HG02870 (cell line): ENCODE results near the gene NDST1.

Source experiments
- ATAC-seq: cut with Tn5 transposase; IDR thresholded peaks from one replicate; pipeline ENCODE4 v1.9.1; 2021; ENCODE audit warnings: mild to moderate bottlenecking, moderate library complexity; ENCODE audit not compliant: unreplicated experiment

Gene NDST1

DNA sequence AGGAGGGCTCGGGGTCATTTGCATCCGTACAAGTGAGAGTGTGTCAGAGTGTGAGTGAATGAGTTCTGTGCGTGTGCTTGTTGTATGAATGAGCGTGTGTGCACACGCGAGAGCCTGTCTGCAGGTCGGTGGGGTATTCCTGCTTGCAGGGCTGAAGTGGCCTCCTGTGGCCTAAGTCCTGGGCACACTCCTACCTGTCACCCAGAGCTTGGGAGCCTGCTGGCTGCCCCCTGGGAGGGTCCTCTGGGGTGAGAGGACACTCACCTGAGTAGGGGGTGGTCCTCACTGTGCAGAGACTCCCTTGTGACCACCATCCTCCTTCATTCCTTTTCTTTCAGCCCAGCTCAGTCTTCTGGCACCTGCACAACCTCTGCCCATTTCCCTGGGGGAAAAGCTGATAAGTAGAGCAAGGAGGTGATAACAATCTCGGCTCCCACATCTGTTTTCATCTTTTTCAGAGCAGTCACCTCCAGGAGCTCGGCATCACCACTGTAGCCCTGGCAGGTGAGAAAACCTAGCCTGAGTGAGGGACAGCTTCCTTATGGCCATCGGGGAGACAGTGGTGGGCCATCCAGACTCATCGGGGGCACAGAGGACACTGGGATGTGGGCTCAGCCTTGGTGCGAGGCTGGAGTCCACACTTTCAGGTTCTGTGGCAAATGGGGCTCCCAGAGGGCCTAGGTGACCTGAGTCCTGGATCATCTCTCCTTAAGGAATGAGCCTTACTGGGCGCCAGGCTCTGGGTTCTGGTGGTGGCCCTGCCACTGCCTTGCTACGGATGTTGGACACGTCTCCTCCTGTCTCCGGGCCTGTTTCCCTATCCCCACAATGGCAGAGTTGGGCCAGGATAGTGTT lies 93.8 kb downstream of the NDST1 start:
- ATAC-seq: no peak

DNA sequence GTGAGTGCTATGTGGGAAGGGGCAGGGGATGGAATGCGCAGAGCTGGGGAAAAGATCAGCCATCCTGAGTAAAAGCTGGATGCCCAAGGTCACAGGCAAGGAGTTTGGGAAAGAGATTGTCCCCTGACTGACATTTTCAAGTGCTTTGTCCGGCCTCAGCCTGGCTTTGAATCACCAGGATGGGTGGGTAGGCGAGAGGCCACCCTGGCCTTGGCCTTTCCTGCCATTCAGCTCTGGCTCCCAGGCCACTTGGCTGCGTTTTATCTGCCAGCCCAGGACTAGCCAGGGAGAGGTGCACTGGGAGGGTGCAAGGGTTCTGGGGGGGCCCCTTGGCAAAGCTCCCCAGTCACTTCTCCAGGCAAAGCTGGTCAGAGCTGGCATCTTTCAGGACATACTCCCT lies 95.1 kb downstream of the NDST1 start:
- no peak for ATAC-seq

- ATAC-seq: no peak
Observed at GRCh38 chr5:150603491-150603890, 95.6 kb downstream of the NDST1 start.

DNA sequence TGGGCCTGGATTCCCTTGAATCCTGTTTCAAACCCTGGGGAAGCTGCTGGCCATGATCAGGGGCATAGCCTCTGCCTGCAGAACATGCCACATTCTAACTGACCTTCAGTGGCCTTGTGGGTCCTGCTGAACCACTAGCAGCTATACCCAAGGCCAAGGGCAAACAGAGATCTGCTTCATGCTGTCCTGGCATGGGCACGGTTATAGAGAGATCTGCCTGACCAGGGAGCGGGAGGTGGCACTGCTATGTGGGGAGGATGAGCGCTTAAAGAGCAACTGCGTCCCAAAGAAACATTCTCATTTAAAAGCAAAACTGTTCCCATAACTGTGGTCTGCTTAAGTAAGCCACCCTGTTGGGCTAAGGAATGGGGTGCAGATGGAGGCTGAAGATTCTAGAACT lies 96.1 kb downstream of the NDST1 start:
- ATAC-seq: no peak

GRCh38 chr5:150604894-150605440 lies 97.0 kb downstream of the NDST1 start:
- no peak for ATAC-seq

DNA sequence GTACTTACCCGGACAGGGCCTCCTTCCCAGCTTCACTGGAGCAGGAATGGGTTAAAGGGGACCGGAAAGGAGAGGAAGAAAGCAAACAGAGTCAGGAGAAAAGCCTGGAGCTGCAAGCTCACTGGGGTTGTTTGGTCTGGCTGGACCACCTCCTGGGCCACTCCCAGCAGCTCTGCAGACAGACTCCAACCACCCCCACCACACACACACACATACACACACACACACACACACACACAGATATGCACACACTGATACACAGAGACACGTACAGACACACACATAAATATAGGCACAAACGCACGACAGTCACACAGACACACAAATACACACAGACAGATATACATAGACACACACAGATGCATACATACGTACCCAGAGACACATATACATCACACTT lies 97.6 kb downstream of the NDST1 start:
- ATAC-seq: no peak

GRCh38 chr5:150606476-150606875 lies 98.5 kb downstream of the NDST1 start:
- ATAC-seq: no peak

DNA sequence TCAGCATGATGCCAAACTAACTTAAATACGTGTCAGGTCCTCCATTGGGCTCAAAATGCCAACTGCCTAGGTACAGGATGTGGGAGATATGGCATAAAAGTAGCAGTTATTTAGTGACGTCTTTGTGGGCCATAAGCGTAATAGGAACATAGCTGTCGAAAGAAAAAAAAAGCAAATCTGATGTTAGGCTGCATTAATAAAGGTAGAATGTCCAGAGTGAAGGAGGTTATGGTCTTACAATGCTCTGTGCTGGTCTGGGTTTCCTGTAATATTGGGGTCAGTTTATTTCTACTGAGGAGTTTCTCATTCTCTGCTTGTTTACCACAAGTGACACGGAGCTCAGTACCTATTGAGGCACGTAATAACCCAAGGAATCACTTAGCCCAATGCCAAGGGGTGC lies 99.2 kb downstream of the NDST1 start:
- ATAC-seq: no peak
